Fibroblast of skin of abdomen (primary cell): ENCODE measurements around the gene WWP2.
"Not testable (repeated sequence)": the region's sequence is repeated elsewhere in the genome, so short reads cannot be mapped to it uniquely, and the experiment has no call there.

Source experiments
- DNase-seq: peaks from one replicate; pipeline ENCODE4 v3.0.0-alpha.2; 2013

WWP2 gene

DNA sequence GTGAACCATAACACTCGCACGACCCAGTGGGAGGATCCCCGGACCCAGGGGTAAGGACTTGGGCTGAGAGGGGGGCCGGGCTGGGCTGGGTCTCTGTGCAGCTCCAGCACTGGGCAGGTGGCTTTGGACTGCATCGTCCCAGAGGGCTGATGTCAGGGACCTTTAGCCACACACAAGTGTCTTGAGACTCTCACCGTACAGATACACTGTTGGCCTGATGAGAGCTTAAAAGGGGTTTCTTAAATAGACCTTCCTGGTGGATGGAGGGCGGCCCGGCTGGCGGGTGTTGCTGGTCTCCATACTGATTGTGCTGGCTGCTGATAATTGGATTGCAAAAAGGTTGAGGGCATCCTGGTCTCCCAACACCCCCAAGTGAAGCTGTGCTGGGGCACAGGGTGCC, 167.3 kb downstream of the WWP2 start:
- DNase-seq, result no peak

DNA sequence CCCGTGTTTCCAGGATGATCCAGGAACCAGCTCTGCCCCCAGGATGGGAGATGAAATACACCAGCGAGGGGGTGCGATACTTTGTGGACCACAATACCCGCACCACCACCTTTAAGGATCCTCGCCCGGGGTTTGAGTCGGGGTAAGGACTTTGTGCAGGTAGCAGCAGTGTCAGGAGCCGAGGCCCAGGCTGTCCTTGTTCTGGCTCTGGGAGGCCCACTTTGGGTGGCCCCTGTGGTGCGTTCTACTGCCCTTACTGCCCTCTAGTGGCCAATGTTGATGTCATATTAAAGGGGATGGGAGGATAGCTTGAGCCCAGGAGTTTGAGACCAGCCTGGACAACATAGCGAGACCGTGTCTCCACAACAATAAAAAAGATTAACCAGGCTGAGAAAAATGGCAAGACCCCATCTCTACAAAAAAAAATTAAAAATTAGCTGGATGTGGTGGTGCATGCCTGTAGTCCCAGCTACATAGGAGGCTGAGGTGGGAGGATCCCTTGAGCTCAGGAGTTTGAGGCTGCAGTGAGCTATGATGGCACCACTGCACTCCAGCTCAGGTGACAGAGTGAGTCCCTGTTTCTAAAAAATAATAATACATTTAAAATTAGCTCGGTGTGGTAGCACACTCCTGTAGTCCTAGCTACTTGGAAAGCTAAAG, 168.1 kb downstream of the WWP2 start:
- peak; percentile 67 for DNase-seq

DNA sequence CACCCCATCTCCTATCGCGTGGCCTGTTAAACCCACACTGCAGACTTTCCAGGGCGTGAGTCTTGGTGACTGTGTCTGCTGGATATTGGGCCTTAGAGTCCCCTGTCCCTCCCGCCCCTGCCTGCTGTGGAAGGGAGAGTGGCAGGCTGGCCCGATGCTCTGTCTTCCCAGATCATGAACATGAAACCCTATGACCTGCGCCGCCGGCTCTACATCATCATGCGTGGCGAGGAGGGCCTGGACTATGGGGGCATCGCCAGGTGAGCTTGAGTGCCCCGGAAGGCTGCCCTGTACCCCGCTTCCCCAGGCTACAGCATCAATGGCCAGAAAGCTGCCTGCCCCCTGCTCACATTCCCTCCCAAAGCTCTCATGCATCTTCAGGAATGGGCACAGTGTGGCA, 169.5 kb downstream of the WWP2 start:
- no peak for DNase-seq

DNA sequence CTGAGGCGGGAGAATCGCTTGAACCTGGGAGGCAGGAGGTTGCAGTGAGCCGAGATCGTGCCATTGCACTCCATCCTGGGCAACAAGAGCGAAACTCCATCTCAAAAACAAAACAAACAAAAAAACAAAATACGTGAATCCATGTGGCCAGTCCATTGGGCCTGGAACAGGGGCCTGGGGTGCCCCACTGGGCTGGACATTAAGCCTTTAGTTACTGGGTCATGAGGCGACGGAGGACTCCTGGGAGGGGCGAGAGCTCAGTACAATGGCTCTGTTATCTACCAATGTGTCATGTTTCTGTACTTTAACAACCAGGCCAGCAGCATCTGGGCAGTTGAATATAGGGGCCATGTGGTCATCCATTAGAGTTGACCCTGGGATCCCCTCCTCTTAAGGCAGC, 170.1 kb downstream of the WWP2 start:
- DNase-seq, result no peak

DNA sequence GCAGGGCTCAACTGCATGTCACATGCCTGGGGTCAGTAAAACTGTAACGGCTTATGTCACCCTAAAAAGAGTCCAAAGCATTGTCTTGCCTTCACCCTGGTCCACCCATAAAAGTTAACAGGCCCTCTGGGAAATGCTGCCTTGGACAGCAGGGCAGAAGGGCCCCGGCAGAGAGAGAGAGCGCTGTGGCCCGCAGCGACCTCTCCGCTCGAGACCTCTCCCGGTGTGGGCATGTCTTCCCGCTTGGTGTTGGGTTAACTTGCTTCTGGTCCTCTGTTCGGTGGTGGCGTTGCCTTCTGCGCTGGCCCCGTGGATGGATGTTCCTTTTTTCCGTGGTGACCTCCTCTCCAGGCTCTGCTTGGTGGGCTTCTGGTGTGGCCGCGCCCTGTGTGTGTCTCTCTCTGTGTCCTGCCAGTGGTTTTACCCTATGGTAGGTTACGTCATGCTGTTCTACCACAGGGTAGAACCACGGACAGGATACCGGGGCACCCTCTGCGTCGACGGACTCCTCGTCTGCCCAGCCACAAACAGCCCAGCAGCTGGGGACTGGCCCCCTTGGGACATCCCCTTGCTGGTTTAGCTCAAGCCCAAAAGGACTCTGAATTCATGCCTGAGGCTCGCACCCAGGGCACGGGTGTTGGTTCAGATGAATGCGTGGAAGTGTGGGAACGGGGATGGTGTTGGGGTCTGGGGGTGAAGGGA, 170.7 kb downstream of the WWP2 start:
- DNase-seq, result no peak

DNA sequence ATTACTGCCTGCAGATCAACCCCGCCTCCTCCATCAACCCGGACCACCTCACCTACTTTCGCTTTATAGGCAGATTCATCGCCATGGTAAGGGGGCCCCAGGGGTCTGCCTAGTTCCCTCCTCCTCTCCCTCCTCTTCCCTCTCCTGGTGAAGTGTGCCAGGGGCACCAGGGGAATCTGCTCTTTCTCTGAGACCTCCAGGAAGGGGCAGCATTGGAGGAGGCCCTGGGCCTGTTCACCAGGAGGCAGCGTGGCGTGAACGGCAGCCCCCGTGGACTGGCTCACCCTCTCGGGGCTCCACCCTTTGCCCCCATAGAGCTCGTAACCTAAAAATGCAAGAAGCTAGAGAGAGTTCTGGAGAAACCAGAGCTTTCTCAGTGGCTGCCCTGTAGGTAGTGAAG, 171.9 kb downstream of the WWP2 start:
- DNase-seq, result no peak

DNA sequence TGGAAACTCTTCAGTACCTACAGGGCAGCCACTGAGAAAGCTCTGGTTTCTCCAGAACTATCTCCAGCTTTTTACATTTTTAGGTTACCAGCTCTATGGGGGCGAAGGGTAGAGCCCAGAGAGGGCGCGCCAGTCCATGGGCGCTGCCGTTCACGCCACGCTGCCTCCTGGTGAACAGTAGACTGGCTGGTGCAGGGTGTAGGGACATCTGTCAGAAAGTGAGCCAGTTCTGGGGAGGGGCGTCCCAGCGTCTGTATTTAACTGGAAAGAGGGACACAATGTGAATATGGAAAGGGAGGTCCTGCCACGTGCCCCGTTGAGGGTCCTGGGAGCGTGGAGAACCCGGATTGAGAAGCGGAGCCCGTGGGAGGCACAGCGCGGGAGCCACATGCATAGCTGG, 172.6 kb downstream of the WWP2 start:
- no peak for DNase-seq

DNA sequence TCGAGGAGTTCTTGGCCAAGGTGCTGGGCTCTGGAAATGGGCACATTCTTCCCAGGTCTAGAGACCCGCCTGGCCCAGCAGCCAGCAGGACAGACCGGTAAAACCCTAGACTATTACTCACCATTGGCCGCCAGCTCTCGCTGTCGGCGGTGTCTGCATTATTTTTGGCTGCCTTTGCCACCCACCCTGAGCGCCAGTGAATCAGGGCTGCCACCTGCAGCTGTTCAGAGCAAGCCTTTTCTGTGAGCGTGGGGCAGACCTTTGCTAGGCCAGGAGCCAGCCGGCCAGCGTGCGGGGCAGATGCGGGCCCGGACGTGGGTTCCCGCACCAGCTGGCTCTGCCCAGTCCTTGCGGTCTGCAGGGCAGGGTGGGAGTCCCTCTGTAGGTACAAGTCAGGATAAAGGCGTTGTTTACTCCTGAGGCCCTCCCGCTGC, 173.2 kb downstream of the WWP2 start:
- DNase-seq, result no peak

DNA sequence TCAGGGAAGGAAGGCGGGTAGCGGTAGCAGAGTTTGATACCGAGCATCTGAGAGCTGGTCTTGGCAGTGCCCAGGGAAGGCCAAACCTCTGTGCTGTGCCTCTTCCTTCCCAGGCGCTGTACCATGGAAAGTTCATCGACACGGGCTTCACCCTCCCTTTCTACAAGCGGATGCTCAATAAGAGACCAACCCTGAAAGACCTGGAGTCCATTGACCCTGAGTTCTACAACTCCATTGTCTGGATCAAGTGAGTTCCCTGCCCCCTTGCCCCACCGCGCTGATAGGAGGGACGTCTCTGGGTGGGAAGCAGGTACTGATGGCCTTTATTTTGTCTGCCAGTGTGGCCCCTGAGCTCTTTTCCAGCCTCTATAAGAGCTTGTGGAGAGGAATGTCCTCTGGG, 173.6 kb downstream of the WWP2 start:
- no peak for DNase-seq

DNA sequence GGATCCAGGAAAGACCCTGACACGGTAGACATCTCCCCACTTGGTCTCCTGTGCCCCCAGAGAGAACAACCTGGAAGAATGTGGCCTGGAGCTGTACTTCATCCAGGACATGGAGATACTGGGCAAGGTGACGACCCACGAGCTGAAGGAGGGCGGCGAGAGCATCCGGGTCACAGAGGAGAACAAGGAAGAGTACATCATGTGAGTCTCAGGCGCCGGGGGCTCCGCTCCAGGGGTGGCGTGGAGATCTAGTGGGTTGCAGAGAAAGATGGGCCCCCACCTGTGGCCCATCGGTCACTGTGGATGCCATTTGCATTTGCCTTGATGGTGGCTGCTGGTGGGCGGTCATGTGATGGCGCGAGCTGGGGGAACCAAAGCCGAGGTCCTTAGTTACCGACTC, 174.1 kb downstream of the WWP2 start:
- DNase-seq, result no peak

DNA sequence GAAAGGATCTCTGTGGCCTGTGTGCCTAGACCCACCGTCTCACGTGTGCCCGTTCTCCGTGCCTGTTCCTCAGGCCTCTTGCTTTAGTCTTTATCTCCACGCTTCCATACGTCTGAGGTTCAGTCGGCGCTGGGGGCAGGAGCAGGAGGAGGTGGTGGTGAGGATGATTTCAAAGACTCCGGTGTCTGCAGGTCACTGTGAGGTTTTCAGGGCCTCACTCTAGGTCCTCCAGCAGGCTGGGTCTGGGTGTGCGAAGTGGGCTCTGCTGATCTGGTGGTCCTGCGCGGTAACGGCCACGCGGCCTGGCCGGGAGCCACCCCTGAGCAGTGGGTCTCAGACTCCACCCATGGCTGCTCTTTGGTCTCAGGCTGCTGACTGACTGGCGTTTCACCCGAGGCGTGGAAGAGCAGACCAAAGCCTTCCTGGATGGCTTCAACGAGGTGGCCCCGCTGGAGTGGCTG, 174.6 kb downstream of the WWP2 start:
- DNase-seq, result no peak

DNA sequence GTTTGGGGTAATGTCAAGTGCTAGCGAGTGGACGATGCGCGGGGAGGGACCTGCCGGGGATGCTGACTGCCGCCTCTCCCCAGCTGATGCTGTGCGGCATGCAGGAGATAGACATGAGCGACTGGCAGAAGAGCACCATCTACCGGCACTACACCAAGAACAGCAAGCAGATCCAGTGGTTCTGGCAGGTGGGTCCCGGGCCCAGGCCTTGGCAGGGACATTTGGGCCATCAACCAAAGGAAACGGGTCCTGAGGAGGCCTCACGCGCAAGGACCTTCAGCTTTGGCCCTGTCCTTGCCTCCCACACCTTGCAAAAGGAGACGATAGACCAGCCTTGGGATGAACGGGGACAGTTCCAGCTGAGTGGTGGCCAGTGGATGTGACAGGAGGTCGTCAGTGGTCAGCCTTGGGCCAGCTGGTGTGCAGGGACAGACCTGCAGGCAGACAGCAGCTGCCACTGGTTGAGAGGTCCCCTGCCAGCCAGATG, 175.4 kb downstream of the WWP2 start:
- DNase-seq, result peak; percentile 32

DNA sequence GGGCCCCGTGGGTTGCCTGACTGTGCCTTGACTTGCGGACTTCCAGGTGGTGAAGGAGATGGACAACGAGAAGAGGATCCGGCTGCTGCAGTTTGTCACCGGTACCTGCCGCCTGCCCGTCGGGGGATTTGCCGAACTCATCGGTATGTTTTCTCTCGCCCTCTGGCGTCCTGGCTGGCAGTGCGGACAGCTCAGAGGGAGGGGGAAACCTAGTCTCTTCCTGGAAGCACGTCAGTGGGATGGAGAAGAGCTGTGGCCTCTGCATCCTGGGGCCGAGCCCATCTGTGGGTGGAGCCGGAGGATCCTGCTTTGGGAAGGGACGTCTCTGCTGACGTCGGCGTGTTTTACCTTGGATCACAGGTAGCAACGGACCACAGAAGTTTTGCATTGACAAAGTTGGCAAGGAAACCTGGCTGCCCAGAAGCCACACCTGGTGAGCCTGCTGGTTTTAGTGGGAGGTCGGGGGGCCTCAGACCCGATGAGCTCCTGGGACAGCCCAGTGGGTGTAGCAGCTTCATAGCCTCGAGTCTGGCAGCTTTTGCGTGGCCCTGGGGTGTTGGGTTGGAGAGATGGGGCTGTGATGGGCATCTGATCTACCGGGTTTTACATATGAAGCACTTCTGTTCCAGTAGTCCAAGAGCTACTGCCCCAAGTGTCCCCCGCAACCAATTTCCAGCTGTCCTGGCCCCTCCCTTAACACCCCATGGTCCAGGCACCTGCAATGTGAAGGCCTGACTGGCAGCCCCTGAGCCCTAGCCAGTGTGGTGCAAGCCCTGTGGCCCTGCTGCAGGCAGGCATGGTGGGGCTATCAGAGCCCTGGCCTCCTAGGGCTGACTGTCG, 177.1 kb downstream of the WWP2 start:
- DNase-seq, result no peak

DNA sequence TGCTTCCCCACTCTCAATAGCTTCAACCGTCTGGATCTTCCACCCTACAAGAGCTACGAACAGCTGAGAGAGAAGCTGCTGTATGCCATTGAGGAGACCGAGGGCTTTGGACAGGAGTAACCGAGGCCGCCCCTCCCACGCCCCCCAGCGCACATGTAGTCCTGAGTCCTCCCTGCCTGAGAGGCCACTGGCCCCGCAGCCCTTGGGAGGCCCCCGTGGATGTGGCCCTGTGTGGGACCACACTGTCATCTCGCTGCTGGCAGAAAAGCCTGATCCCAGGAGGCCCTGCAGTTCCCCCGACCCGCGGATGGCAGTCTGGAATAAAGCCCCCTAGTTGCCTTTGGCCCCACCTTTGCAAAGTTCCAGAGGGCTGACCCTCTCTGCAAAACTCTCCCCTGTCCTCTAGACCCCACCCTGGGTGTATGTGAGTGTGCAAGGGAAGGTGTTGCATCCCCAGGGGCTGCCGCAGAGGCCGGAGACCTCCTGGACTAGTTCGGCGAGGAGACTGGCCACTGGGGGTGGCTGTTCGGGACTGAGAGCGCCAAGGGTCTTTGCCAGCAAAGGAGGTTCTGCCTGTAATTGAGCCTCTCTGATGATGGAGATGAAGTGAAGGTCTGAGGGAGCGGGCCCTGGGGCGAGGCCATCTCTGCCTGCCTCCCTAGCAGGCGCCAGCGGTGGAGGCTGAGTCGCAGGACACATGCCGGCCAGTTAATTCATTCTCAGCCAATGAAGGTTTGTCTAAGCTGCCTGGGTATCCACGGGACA, 177.9 kb downstream of the WWP2 start:
- no peak for DNase-seq

DNA sequence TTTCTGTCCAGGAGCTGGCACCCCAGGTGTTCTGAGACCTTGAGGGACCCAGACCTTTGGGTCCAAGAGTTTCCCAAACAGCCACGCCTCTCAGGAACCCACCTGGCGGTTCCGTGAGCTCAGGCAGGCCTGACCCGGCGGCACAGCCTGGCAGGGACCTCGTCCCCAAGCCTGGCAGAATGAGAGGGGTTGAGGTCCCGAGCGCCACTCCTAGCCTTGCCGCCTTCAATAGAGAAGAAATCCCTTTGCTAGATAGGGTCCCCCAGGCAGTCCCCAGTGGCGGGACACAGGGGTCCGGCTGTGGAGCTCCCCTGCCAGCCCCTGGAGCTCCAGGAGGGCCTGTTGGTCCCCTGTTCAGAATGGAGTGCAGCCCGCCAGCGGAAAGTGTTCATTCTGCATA, 178.5 kb downstream of the WWP2 start:
- no peak for DNase-seq

DNA sequence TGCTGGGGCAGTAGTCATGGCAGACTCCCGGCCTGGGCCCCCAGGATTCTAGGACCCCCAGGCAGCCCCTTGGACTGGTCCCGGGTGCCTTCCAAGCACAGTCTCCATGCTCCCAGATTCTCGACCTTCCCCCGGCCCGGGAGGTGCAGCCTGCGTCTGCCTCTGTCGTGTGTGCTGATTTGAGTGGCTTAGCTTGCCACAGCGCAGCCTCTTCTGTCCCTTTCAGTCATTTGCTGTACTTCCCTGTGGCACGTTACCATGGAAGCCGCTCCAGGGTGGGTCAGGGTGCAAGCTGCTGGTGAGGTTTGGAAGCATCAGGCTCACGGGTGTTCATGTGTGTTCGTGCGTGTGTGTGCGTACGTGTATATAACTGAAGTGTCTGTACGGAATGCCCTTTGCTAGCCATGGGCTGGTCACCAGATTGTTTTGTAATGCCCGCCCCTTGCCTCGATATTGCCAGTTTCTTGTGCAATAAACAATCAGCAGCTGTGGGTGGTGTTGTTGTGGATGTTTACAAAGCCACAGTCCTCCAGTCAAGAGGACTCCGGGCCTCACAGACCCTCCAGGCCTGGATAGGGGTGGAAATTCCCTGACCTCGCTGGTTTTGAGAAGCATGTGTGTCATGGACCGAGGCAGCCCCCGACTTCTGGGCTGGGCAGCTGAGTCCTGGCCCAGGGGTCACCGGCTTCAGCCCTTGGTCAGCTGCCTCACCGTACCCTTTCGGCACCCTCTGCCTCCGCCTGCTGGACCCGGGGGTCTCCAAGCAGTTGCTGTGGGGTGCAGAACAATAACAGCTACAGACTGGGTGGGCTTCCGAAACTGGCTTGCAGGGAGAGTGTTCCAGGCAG, 179.3 kb downstream of the WWP2 start:
- DNase-seq, result no peak

DNA sequence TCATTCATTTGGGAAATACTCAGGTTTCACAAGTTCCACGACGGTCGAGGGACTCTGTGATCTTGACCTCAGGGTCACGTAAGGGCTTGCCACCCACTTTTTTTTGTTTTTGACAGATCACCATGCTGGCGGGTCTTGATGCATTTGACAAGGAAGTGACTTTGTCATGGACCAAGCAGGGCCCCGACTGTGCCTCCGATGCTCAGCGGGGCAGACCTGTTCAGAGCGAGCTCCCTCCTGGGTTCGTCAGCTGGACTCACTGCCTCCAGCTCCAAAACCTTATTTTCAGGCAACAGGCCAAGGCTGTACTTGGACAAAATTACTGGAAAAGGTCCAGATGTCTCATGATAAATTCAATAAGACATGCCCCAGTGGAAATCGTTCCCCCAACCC, 180.0 kb downstream of the WWP2 start:
- DNase-seq, result no peak

DNA sequence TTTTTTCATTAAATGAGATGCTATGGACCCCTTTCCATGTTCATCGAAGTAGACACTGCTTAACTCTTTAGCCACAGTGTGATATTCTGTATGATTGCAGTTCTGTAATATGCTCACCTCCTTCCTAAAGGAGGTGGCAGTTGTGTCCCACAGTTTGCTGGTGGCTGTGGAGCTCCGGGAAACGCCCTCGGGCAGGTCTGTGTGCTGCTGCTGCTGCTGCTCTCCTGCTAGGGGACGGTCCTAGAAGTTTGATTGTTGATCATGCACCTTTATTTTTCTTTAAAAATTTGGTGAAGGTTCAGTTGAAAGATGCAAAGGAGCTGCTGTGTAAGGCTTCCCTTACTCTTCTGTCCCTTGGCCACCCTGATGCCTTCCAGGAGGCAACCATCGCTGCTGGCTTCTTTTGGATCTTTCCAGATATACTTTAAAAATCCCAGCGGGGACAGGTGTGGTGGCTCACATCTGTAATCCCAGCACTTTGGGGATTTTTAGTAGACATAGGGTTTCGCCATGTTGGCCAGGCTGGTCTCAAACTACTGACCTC, 180.6 kb downstream of the WWP2 start:
- DNase-seq, result no peak

DNA sequence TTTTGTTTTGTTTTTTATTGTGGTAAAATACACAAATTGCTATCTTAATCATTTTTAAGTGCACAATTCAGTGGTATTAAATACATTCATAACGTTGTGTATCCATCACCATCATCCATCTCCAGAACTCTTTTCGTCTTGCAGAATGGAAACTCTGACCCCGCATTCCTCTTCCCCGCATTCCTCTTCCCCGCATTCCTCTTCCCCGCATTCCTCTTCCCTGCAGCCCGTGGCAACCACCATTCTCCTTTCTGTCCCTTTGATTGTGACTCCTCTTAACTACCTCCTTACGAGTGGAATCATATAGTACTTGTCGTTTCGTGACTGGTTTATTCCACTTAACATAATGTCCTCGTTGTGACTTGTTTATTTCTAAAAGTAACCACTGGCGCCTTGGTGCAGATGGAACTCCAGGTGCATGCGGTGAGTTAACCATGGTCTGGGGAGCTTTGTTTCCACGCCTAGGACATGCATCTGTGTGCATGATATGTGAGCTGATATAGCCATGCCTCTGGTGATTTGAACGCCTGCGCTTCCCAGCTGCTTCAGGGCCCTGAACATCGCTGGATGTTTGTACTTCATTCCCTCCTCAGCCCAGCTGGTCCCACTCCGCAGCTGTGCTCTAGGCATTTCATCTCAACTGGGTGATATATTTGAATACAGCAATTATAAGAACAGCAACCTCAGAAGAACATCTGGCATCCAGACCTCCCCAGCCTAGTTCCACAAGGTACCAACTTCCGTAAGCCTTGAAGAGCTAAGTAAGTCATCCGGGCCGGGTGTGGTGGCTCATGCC, 181.3 kb downstream of the WWP2 start:
- DNase-seq, result not testable (repeated sequence)

DNA sequence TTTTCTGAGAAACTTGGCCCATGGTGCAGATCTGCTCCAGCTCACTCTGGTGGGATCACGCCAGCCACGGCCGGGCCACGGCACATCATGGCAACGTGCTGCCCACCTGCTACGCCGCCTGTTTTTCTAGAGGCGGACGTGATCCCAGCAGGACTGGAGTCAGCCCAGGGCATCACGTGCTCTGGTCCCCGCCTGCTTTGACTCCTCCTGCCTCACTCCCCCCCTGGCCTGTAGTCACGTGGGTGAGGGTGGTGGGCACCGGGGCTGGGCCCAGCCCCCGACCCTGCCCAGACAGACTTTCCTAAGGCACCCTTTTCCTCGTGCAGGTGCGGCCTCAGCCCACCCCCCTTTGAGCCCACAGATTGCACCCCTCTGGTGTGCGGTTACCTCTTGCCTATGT, 188.3 kb downstream of the WWP2 start:
- not testable (repeated sequence) for DNase-seq
